ENCODE data around the gene SENP1.

The SENP1 gene

GRCh38 chr12:48084841-48085460 lies 20.9 kb downstream of the SENP1 start:
- DNase-seq, result no peak
- Histone ChIP-seq H3K4me3 (ENCODE audit: low read depth, low read length) (no peak overlapping the region), H3K27me3 (ENCODE audit: insufficient read depth, low read depth, severe bottlenecking) (no peaks in the 10 kb centered on the region), H3K27ac (no peak overlapping the region), H3K9me3 (ENCODE audit: severe bottlenecking) (no peaks in the 10 kb centered on the region), H3K36me3 (peaks cover 79% of the 10 kb centered on the region)
- no peak for TF ChIP-seq CTCF (IDR thresholded peaks at IDR 0.05; ENCODE audit: low read depth, low read length)

DNA sequence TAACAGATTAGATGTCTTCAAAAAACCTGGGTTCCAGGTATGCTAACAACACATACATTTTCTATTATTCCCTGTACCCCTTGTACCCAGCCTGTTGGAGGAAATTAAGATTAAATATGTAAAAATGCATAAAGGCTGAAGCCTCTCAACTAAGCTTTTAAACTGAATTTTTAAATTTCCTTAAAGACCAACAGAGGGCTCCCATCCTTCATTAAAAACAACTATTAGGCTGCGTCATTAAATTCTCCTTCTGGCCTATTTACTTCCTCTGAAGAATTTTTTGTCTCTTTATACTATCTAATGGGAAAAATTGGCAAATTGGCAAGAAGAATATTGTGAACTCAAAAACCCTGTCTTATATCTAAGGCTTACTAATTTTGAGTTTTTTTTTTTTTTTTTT lies 21.8 kb downstream of the SENP1 start:
- no peak for DNase-seq
- TF ChIP-seq CTCF (IDR thresholded peaks at IDR 0.05; ENCODE audit: low read depth, low read length), result no peak
- H3K36me3 ChIP-seq, result peaks cover 78% of the 10 kb centered on the region
- no peak overlapping the region for H3K27ac ChIP-seq
- H3K4me3 ChIP-seq (ENCODE audit: low read depth, low read length), result no peak overlapping the region
- no peaks in the 10 kb centered on the region for H3K9me3 ChIP-seq (ENCODE audit: severe bottlenecking)
- H3K27me3 ChIP-seq (ENCODE audit: insufficient read depth, low read depth, severe bottlenecking), result no peaks in the 10 kb centered on the region

- Histone ChIP-seq H3K27ac (no peak overlapping the region), H3K9me3 (ENCODE audit: severe bottlenecking) (no peaks in the 10 kb centered on the region), H3K36me3 (peaks cover 56% of the 10 kb centered on the region), H3K27me3 (ENCODE audit: insufficient read depth, low read depth, severe bottlenecking) (no peaks in the 10 kb centered on the region), H3K4me3 (ENCODE audit: low read depth, low read length) (no peak overlapping the region)
- DNase-seq, result no peak
- TF ChIP-seq CTCF (IDR thresholded peaks at IDR 0.05; ENCODE audit: low read depth, low read length), result no peak
These were observed 25.1 kb downstream of the SENP1 start for GRCh38 chr12:48080821-48081220.

DNA sequence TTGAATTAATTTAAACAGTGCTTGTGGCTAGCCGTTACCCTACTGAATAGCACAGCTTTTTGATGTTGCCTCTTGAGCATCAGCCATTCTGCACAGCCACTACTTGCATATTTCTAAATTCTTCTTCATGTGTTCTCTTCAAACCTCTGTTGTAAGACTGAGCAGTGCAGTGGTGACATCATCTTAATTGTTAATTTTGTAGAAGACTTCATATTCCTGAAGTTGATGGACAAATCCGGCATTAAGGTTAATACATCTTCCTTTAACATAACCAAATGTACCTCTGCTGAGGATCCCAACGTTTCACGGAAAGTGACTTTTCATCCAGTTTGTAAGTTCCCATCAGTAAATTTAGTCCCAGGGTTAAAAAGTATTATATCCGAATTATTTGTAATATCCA lies 25.6 kb downstream of the SENP1 start:
- Histone ChIP-seq H3K9me3 (ENCODE audit: severe bottlenecking) (no peaks in the 10 kb centered on the region), H3K27me3 (ENCODE audit: insufficient read depth, low read depth, severe bottlenecking) (no peaks in the 10 kb centered on the region), H3K27ac (no peak overlapping the region), H3K4me3 (ENCODE audit: low read depth, low read length) (no peak overlapping the region), H3K36me3 (peaks cover 53% of the 10 kb centered on the region)
- DNase-seq, result no peak
- TF ChIP-seq CTCF (IDR thresholded peaks at IDR 0.05; ENCODE audit: low read depth, low read length), result no peak

GRCh38 chr12:48078901-48079300 lies 27.0 kb downstream of the SENP1 start:
- no peak for DNase-seq
- H3K9me3 ChIP-seq (ENCODE audit: severe bottlenecking), result no peaks in the 10 kb centered on the region
- no peak for TF ChIP-seq CTCF (IDR thresholded peaks at IDR 0.05; ENCODE audit: low read depth, low read length)
- no peak overlapping the region for H3K27ac ChIP-seq
- H3K4me3 ChIP-seq (ENCODE audit: low read depth, low read length), result no peak overlapping the region
- peaks cover 51% of the 10 kb centered on the region for H3K36me3 ChIP-seq
- H3K27me3 ChIP-seq (ENCODE audit: insufficient read depth, low read depth, severe bottlenecking), result no peaks in the 10 kb centered on the region

GRCh38 chr12:48077111-48077510 lies 28.8 kb downstream of the SENP1 start:
- DNase-seq, result no peak
- TF ChIP-seq CTCF (IDR thresholded peaks at IDR 0.05; ENCODE audit: low read depth, low read length), result no peak
- Histone ChIP-seq H3K4me3 (ENCODE audit: low read depth, low read length) (no peak overlapping the region), H3K27me3 (ENCODE audit: insufficient read depth, low read depth, severe bottlenecking) (no peaks in the 10 kb centered on the region), H3K36me3 (peaks cover 44% of the 10 kb centered on the region), H3K9me3 (ENCODE audit: severe bottlenecking) (no peaks in the 10 kb centered on the region), H3K27ac (no peak overlapping the region)
